Neuronal stem cell (in vitro differentiated cells): ENCODE results near the gene AGPS.
"Not testable (repeated sequence)": the region's sequence is repeated elsewhere in the genome, so short reads cannot be mapped to it uniquely, and the experiment has no call there.

Source experiments
- DNase-seq: peaks from one replicate; pipeline ENCODE4 v3.0.0-alpha.2; 2013; ENCODE audit warnings: low spot score
- H2AFZ ChIP-seq: one replicate; pipeline ENCODE4 v1.6.1; 2013; ENCODE audit warnings: mild to moderate bottlenecking, low read length, inconsistent platforms
- H2AK5ac ChIP-seq: 2 replicates; pipeline ENCODE4 v1.6.1; 2013; ENCODE audit warnings: low read depth, mild to moderate bottlenecking, inconsistent platforms, low read length, moderate library complexity, mixed read lengths
- H2BK120ac ChIP-seq: 2 replicates; pipeline ENCODE4 v1.6.1; 2013; ENCODE audit warnings: low read depth, mild to moderate bottlenecking, inconsistent platforms, low read length, moderate library complexity, mixed read lengths
- H2BK12ac ChIP-seq: one replicate; pipeline ENCODE4 v1.6.1; 2013; ENCODE audit warnings: low read length, inconsistent platforms
- H2BK15ac ChIP-seq: 2 replicates; pipeline ENCODE4 v1.6.1; 2013; ENCODE audit warnings: mild to moderate bottlenecking, low read length, inconsistent platforms, mixed read lengths
- H2BK5ac ChIP-seq: one replicate; pipeline ENCODE4 v1.6.1; 2013; ENCODE audit warnings: inconsistent platforms, mild to moderate bottlenecking, low read length, moderate library complexity
- H3K14ac ChIP-seq: one replicate; pipeline ENCODE4 v1.6.1; 2013; ENCODE audit warnings: low read length, inconsistent platforms
- H3K18ac ChIP-seq: 2 replicates; pipeline ENCODE4 v1.6.1; 2013; ENCODE audit warnings: low read length, inconsistent platforms
- H3K23ac ChIP-seq: 2 replicates; pipeline ENCODE4 v1.6.1; 2013; ENCODE audit warnings: low read depth, mild to moderate bottlenecking, mixed read lengths, low read length, inconsistent platforms; ENCODE audit not compliant: poor library complexity
- H3K27ac ChIP-seq: replicated peaks from 3 replicates; pipeline ENCODE4 v1.5.1; 2013; ENCODE audit warnings: low read length, inconsistent platforms
- H3K27me3 ChIP-seq, 3 experiments: 2 replicates each; pipeline ENCODE4 v1.6.1; 2013; ENCODE audit warnings: low read length in 3 of 3, mild to moderate bottlenecking in 2 of 3, inconsistent platforms in 1 of 3, low read depth in 1 of 3, mixed read lengths in 1 of 3, moderate library complexity in 1 of 3; ENCODE audit not compliant: control insufficient read depth in 3 of 3, insufficient read depth in 3 of 3
- H3K36me3 ChIP-seq, 2 donors: replicated peaks in 1 of 2; 2 replicates each; pipeline ENCODE4 v1.6.1; 2013; ENCODE audit warnings: low read length in 2 of 2; ENCODE audit not compliant: control insufficient read depth in 2 of 2, insufficient read depth in 2 of 2
- H3K4ac ChIP-seq: 2 replicates; pipeline ENCODE4 v1.6.1; 2013; ENCODE audit warnings: inconsistent platforms, mild to moderate bottlenecking, low read length, moderate library complexity
- H3K4me1 ChIP-seq, 2 donors: 1 replicate in 1 of 2; 2 replicates in 1 of 2; pipeline ENCODE4 v1.6.1; 2013; ENCODE audit warnings: low read length in 2 of 2, low read depth in 1 of 2; ENCODE audit not compliant: control insufficient read depth in 2 of 2, insufficient read depth in 1 of 2
- H3K4me2 ChIP-seq: one replicate; pipeline ENCODE4 v1.6.1; 2013; ENCODE audit warnings: mild to moderate bottlenecking, low read length, inconsistent platforms; ENCODE audit not compliant: insufficient read depth, poor library complexity, severe bottlenecking
- H3K4me3 ChIP-seq, 2 donors: 2 replicates each; pipeline ENCODE4 v1.5.1; 2013; ENCODE audit warnings: low read length in 2 of 2, mild to moderate bottlenecking in 2 of 2, inconsistent platforms in 1 of 2, moderate library complexity in 1 of 2
- H3K79me1 ChIP-seq: one replicate; pipeline ENCODE4 v1.6.1; 2013; ENCODE audit warnings: low read depth, mild to moderate bottlenecking, inconsistent platforms, low read length, moderate library complexity
- H3K9ac ChIP-seq: one replicate; pipeline ENCODE4 v1.6.1; 2013; ENCODE audit warnings: mild to moderate bottlenecking, low read depth, low read length, inconsistent platforms; ENCODE audit not compliant: poor library complexity
- H3K9me3 ChIP-seq, 2 donors: replicated peaks in 1 of 2; 2 replicates each; pipeline versions ENCODE3 to v1.6.1; 2013; ENCODE audit warnings: low read length in 2 of 2, mild to moderate bottlenecking in 2 of 2, inconsistent platforms in 1 of 2, low read depth in 1 of 2, mixed read lengths in 1 of 2, moderate library complexity in 1 of 2; ENCODE audit not compliant: control insufficient read depth in 2 of 2, insufficient read depth in 1 of 2
- H4K8ac ChIP-seq: one replicate; pipeline ENCODE4 v1.6.1; 2013; ENCODE audit warnings: low read depth, mild to moderate bottlenecking, inconsistent platforms, low read length, moderate library complexity
- H4K91ac ChIP-seq: one replicate; pipeline ENCODE4 v1.6.1; 2013; ENCODE audit warnings: low read length, low read depth, mild to moderate bottlenecking, inconsistent platforms; ENCODE audit not compliant: poor library complexity
- WGBS, 2 donors: extraction: QIAGEN DNeasy Blood & Tissue Kit; methylation state at CpG; one replicate each; pipeline ENCODE4 v1.1.7; 2013; ENCODE audit warnings: missing lambda C conversion rate in 2 of 2, mixed read lengths in 1 of 2; ENCODE audit not compliant: insufficient read length in 2 of 2, insufficient replicate concordance in 1 of 2; ENCODE audit errors: extremely low coverage in 2 of 2; 5-methylcytosine and 5-hydroxymethylcytosine counted together

Gene AGPS

GRCh38 chr2:177455187-177455586 is 62.6 kb downstream of the AGPS start:
- no peak overlapping the region for H3K27ac ChIP-seq
- peaks cover 0 to 12% of the 10 kb centered on the region in 2 donors for H3K9me3 ChIP-seq
- H2BK5ac ChIP-seq, result no peak overlapping the region
- no peaks in the 10 kb centered on the region for H3K27me3 ChIP-seq
- no CpG with 5 or more reads among the region's 3 CpGs for WGBS, 2 donors
- H3K14ac ChIP-seq, result no peak overlapping the region
- no peak overlapping the region for H2BK12ac ChIP-seq
- H3K36me3 ChIP-seq, result peaks cover 1 to 16% of the 10 kb centered on the region in 2 donors
- no peak overlapping the region for H4K8ac ChIP-seq
- no peak overlapping the region for H2AK5ac ChIP-seq
- no peaks in the 10 kb centered on the region for H3K4me1 ChIP-seq
- no peak overlapping the region for H3K4me2 ChIP-seq
- H4K91ac ChIP-seq, result no peak overlapping the region
- H2AFZ ChIP-seq, result no peak overlapping the region
- H2BK15ac ChIP-seq, result no peak overlapping the region
- H3K4me3 ChIP-seq, result no peak overlapping the region
- no peak overlapping the region for H3K18ac ChIP-seq
- no peak for DNase-seq
- no peaks in the 10 kb centered on the region for H3K79me1 ChIP-seq
- no peak overlapping the region for H2BK120ac ChIP-seq
- H3K4ac ChIP-seq, result no peak overlapping the region
- H3K23ac ChIP-seq, result no peak overlapping the region
- no peak overlapping the region for H3K9ac ChIP-seq

- not testable (repeated sequence) for H3K4me1 ChIP-seq, H3K4me3 ChIP-seq, H3K79me1 ChIP-seq, H2AFZ ChIP-seq, DNase-seq, H4K91ac ChIP-seq, H2BK12ac ChIP-seq, H3K27ac ChIP-seq, H3K18ac ChIP-seq, H3K23ac ChIP-seq, H2BK15ac ChIP-seq, H2AK5ac ChIP-seq, H2BK5ac ChIP-seq, H3K9ac ChIP-seq, H3K14ac ChIP-seq, H3K27me3 ChIP-seq, H4K8ac ChIP-seq, H3K4ac ChIP-seq, H3K4me2 ChIP-seq, H2BK120ac ChIP-seq
- Histone ChIP-seq H3K36me3 (peaks cover 3 to 28% of the 10 kb centered on the region in 2 donors), H3K9me3 (peaks cover 0 to 12% of the 10 kb centered on the region in 2 donors)
- WGBS, 2 donors, result no CpG with 5 or more reads among the region's 1 CpG
Measured at GRCh38 chr2:177459756-177460155, 67.2 kb downstream of the AGPS start.

- no peak overlapping the region for H3K9ac ChIP-seq
- no peak overlapping the region for H2BK12ac ChIP-seq
- H3K4ac ChIP-seq, result no peak overlapping the region
- no peaks in the 10 kb centered on the region for H3K27me3 ChIP-seq
- DNase-seq, result no peak
- WGBS, 2 donors, result no CpG with 5 or more reads among the region's 5 CpGs
- H2BK120ac ChIP-seq, result no peak overlapping the region
- no peak overlapping the region for H3K14ac ChIP-seq
- peaks cover 10 to 31% of the 10 kb centered on the region in 2 donors for H3K36me3 ChIP-seq
- H3K9me3 ChIP-seq, result peaks cover 4 to 14% of the 10 kb centered on the region in 2 donors
- no peak overlapping the region for H2AFZ ChIP-seq
- H4K91ac ChIP-seq, result no peak overlapping the region
- no peak overlapping the region for H3K4me2 ChIP-seq
- no peak overlapping the region for H3K23ac ChIP-seq
- no peak overlapping the region for H4K8ac ChIP-seq
- no peak overlapping the region for H3K4me3 ChIP-seq
- H2BK15ac ChIP-seq, result no peak overlapping the region
- no peak overlapping the region for H2AK5ac ChIP-seq
- no peak overlapping the region for H3K27ac ChIP-seq
- H3K79me1 ChIP-seq, result no peaks in the 10 kb centered on the region
- no peak overlapping the region for H3K18ac ChIP-seq
- no peaks in the 10 kb centered on the region for H3K4me1 ChIP-seq
- no peak overlapping the region for H2BK5ac ChIP-seq
Measured at GRCh38 chr2:177460973-177461585, 68.5 kb downstream of the AGPS start.

- Histone ChIP-seq H3K79me1 (no peaks in the 10 kb centered on the region), H3K4me1 (no peaks in the 10 kb centered on the region), H4K91ac (no peak overlapping the region), H2AK5ac (no peak overlapping the region), H3K4me3 (no peak overlapping the region), H3K27me3 (no peaks in the 10 kb centered on the region), H2AFZ (no peak overlapping the region), H3K36me3 (peaks cover 14 to 38% of the 10 kb centered on the region in 2 donors), H4K8ac (no peak overlapping the region), H3K14ac (no peak overlapping the region), H3K9me3 (peaks cover 4 to 11% of the 10 kb centered on the region in 2 donors), H3K27ac (no peak overlapping the region), H2BK120ac (no peak overlapping the region), H3K23ac (no peak overlapping the region), H2BK15ac (no peak overlapping the region), H2BK12ac (no peak overlapping the region), H3K4ac (no peak overlapping the region), H3K18ac (no peak overlapping the region), H3K9ac (no peak overlapping the region), H2BK5ac (no peak overlapping the region), H3K4me2 (no peak overlapping the region)
- WGBS, 2 donors, result no CpG with 5 or more reads among the region's 3 CpGs
- DNase-seq, result no peak
Measured at GRCh38 chr2:177464549-177464948, 72.0 kb downstream of the AGPS start.
